MCF 10A (cell line): ENCODE data around the gene MMS22L. TPM values are rescaled to one million over a fixed set of nuclear protein-coding genes. Genes with fewer than 3 reads are reported as not detected.

Source experiments
- BruUV-seq: library from RNA; stranded (reverse); fragments of 400-500 nt; replicated peaks from 2 replicates; lab custom pipeline; 2021; lab: Mats Ljungman, UMichigan
- CTCF ChIA-PET: fragments of 300-600 bp; sonication (Branson Sonifier 250); formaldehyde crosslinking; extraction: SDS; loops from one replicate; lab custom pipeline; 2021; ENCODE audit warnings: antibody characterized with exemption, inconsistent platforms; lab: Yijun Ruan, JAX
- POLR2A ChIA-PET: fragments of 300-600, 350-650 bp; sonication (Branson Sonifier 250); formaldehyde crosslinking; extraction: SDS; loops from one replicate; lab custom pipeline; 2020; ENCODE audit warnings: antibody characterized with exemption, inconsistent platforms; lab: Yijun Ruan, JAX
- DNase-seq: peaks from one replicate; pipeline ENCODE4 v3.0.0-alpha.2; 2018; ENCODE audit not compliant: unreplicated experiment
- H3K27ac Mint-ChIP-seq: one replicate; pipeline ENCODE4 v1.8.0; 2022; ENCODE audit warnings: mild to moderate bottlenecking, low read depth, mixed read lengths; ENCODE audit not compliant: unreplicated experiment
- H3K27me3 Mint-ChIP-seq: one replicate; pipeline ENCODE4 v1.8.0; 2022; ENCODE audit warnings: mixed read lengths; ENCODE audit not compliant: insufficient read depth, unreplicated experiment
- H3K36me3 Mint-ChIP-seq: one replicate; pipeline ENCODE4 v1.8.0; 2022; ENCODE audit warnings: mild to moderate bottlenecking, moderate library complexity, mixed read lengths; ENCODE audit not compliant: insufficient read depth, unreplicated experiment
- H3K4me1 Mint-ChIP-seq: one replicate; pipeline ENCODE4 v1.8.0; 2022; ENCODE audit warnings: mixed read lengths; ENCODE audit not compliant: insufficient read depth, unreplicated experiment
- H3K4me3 Mint-ChIP-seq: one replicate; pipeline ENCODE4 v1.8.0; 2022; ENCODE audit warnings: mild to moderate bottlenecking, moderate library complexity, mixed read lengths; ENCODE audit not compliant: unreplicated experiment
- H3K9me3 Mint-ChIP-seq: one replicate; pipeline ENCODE4 v1.8.0; 2022; ENCODE audit warnings: mixed read lengths; ENCODE audit not compliant: unreplicated experiment
- intact Hi-C: fragments of 100-400 bp; cut with micrococcal nuclease; formaldehyde crosslinking; loops from 2 replicates; pipeline ENCODE4 v1.14.1; 2022
- total RNA-seq: library from RNA; stranded (reverse); gene quantifications from 2 replicates; pipeline ENCODE4 v1.2.3, GENCODE V29; 2022
- TF ChIP-seq, protein P1 (sequence below): fragments of 200-600 bp; IDR thresholded peaks from one replicate; pipeline ENCODE4 v1.8.0; 2022; ENCODE audit warnings: antibody characterized with exemption, mild to moderate bottlenecking; ENCODE audit not compliant: unreplicated experiment

The MMS22L gene
- total RNA-seq, 1 experiment from 2014 or later, result 9.8 TPM

DNA sequence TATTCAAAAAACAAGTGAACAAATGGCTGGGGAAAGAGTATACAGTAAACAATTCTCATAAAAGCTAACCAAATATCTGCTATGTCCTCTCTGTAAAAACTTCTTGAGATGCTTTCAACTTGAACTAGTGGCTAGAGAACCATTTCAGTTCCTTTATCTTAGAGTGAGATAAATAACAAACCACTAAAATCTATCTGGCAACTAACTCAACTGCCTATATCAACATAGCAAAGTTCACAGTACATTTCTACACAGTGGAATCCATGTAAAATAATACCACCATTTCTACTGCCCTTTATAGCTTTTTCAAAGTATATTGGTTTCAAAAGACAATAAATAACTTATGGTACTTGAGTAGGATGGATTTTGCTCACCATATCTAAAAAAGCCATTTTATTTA lies 95.1 kb downstream of the MMS22L start:
- no peaks in the 10 kb centered on the region for H3K27me3 Mint-ChIP-seq
- ChIA-PET POLR2A (interaction anchor here (0.7 kb wide), 1 partner anchor 854 kb away, joined by 3 read pairs; no protein-coding TSS in a partner anchor), CTCF (interaction anchor here (0.6 to 7.8 kb wide), 7 partner anchors 12 to 707 kb away, joined by 3 to 99 read pairs (median 5); no protein-coding TSS in a partner anchor)
- H3K27ac Mint-ChIP-seq, result no peak overlapping the region
- TF ChIP-seq, protein P1, sequence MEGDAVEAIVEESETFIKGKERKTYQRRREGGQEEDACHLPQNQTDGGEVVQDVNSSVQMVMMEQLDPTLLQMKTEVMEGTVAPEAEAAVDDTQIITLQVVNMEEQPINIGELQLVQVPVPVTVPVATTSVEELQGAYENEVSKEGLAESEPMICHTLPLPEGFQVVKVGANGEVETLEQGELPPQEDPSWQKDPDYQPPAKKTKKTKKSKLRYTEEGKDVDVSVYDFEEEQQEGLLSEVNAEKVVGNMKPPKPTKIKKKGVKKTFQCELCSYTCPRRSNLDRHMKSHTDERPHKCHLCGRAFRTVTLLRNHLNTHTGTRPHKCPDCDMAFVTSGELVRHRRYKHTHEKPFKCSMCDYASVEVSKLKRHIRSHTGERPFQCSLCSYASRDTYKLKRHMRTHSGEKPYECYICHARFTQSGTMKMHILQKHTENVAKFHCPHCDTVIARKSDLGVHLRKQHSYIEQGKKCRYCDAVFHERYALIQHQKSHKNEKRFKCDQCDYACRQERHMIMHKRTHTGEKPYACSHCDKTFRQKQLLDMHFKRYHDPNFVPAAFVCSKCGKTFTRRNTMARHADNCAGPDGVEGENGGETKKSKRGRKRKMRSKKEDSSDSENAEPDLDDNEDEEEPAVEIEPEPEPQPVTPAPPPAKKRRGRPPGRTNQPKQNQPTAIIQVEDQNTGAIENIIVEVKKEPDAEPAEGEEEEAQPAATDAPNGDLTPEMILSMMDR, result no peak
- intact Hi-C loops, result no loop called here
- H3K4me1 Mint-ChIP-seq, result peaks cover 6% of the 10 kb centered on the region
- no TSS peak for BruUV-seq
- no peaks in the 10 kb centered on the region for H3K36me3 Mint-ChIP-seq
- DNase-seq, result no peak
- H3K4me3 Mint-ChIP-seq, result no peak overlapping the region
- no peaks in the 10 kb centered on the region for H3K9me3 Mint-ChIP-seq

GRCh38 chr6:97186416-97186999 lies 96.5 kb downstream of the MMS22L start:
- Mint-ChIP-seq H3K27ac (no peak overlapping the region), H3K4me3 (no peak overlapping the region), H3K9me3 (no peaks in the 10 kb centered on the region), H3K36me3 (no peaks in the 10 kb centered on the region), H3K27me3 (no peaks in the 10 kb centered on the region), H3K4me1 (peaks cover 6% of the 10 kb centered on the region)
- TF ChIP-seq, protein P1, result peak; percentile 77
- BruUV-seq, result no TSS peak
- DNase-seq, result peak; percentile 78
- intact Hi-C loops, result loop anchor here (1.0 kb wide), 2 partner anchors 208 to 251 kb away; no protein-coding TSS in a partner anchor
- CTCF ChIA-PET, result interaction anchor here (0.5 to 7.8 kb wide), 43 partner anchors 9 to 1941 kb away, joined by 3 to 99 read pairs (median 3); no protein-coding TSS in a partner anchor
- POLR2A ChIA-PET, result no interaction called here

- Mint-ChIP-seq H3K27ac (no peak overlapping the region), H3K4me1 (no peaks in the 10 kb centered on the region), H3K4me3 (no peak overlapping the region), H3K36me3 (no peaks in the 10 kb centered on the region), H3K9me3 (no peaks in the 10 kb centered on the region), H3K27me3 (no peaks in the 10 kb centered on the region)
- BruUV-seq, result no TSS peak
- intact Hi-C loops, result no loop called here
- ChIA-PET POLR2A (no interaction called here), CTCF (interaction anchor here (0.5 to 2.5 kb wide), 6 partner anchors 9 to 859 kb away, joined by 3 to 12 read pairs (median 4); no protein-coding TSS in a partner anchor)
- TF ChIP-seq, protein P1, result no peak
- no peak for DNase-seq
Measured at GRCh38 chr6:97177905-97178304, 105.1 kb downstream of the MMS22L start.

DNA sequence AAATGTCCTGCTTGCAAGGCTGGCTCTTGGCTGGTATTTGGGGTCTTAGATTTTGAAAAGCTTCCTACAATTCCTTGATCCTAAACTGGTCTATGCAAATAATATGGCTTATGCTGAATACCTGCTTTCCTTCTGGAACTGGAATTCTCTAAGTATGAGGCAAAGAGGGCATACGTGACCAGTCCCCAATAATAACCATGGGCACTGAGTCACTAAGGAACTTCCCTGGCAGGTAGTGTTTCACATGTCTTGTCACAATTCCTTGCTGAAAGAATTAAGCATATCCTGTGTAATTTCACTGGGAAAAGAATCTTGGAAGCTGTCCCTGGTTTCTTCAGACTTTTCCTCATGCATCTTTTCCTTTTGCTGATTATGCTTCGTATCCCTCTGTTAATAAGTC lies 106.5 kb downstream of the MMS22L start:
- Mint-ChIP-seq H3K9me3 (no peaks in the 10 kb centered on the region), H3K27ac (no peak overlapping the region), H3K27me3 (no peaks in the 10 kb centered on the region), H3K36me3 (no peaks in the 10 kb centered on the region), H3K4me1 (no peaks in the 10 kb centered on the region), H3K4me3 (no peak overlapping the region)
- DNase-seq, result no peak
- TF ChIP-seq, protein P1, result no peak
- ChIA-PET POLR2A (no interaction called here), CTCF (interaction anchor here (0.9 to 2.5 kb wide), 2 partner anchors 10 to 261 kb away, joined by 4 to 12 read pairs; no protein-coding TSS in a partner anchor)
- BruUV-seq, result no TSS peak
- intact Hi-C loops, result no loop called here
